Neutrophil (primary cell): ENCODE measurements around the gene ARGFX.

Source experiments
- H3K27ac ChIP-seq: fragments of 200-600 bp; sonication (generic); 2 replicates; pipeline ENCODE4 v1.5.1; 2016; ENCODE audit warnings: mild to moderate bottlenecking, moderate library complexity
- H3K27me3 ChIP-seq: fragments of 200-600 bp; sonication (generic); 2 replicates; pipeline ENCODE4 v1.6.0; 2016; ENCODE audit warnings: mild to moderate bottlenecking
- H3K36me3 ChIP-seq: fragments of 200-600 bp; sonication (generic); 2 replicates; pipeline ENCODE4 v1.5.1; 2017
- H3K4me1 ChIP-seq, 2 experiments: fragments of 200-600 bp in 1 of 2; sonication (generic) in 1 of 2; 1 replicate in 1 of 2; 2 replicates in 1 of 2; pipeline versions ENCODE4 v1.5.1 to v1.6.1; 2013 to 2016; ENCODE audit warnings: low read depth in 1 of 2, low read length in 1 of 2, mild to moderate bottlenecking in 1 of 2, moderate library complexity in 1 of 2; ENCODE audit not compliant: control insufficient read depth in 1 of 2, insufficient read depth in 1 of 2
- H3K4me3 ChIP-seq, 2 experiments: fragments of 200-600 bp in 1 of 2; sonication (generic) in 1 of 2; 1 replicate in 1 of 2; 2 replicates in 1 of 2; pipeline ENCODE4 v1.5.1; 2013 to 2016; ENCODE audit warnings: low read depth in 1 of 2, low read length in 1 of 2, mild to moderate bottlenecking in 1 of 2, moderate library complexity in 1 of 2
- H3K9me3 ChIP-seq: fragments of 200-600 bp; sonication (generic); 2 replicates; pipeline ENCODE4 v1.5.1; 2016
- TF ChIP-seq, protein P1 (sequence below): fragments of 200-600 bp; sonication (generic); IDR thresholded peaks from 2 replicates; pipeline ENCODE4 v1.5.1; 2016; ENCODE audit warnings: antibody characterized with exemption

ARGFX gene

DNA sequence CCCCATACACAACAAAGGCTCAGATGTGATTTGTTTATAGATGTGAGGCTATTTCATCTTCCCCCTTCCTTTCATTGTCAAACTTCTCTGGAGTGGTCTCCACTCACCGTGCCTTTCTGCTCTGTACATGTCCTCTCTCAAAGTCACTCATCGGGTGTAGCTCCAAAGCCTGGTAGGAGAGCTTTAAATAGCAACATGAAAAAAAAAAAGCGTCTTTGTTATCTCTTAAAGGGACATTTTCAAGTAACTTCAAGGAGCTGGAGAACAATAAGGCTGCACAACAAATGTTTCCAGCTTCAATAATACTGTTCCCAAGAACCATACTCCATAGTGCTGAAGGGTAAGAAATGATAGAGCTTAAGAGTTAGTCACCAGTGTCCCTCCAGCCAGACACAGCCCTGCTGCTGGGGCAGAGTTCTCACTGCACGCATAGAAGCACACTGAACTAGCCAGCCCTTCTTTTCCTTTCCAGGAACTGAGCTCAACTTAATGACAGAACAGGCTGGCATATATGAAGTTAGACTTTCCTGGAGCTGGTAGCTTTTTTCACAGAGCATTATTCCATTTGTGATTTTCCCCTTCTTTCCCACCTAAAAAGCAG is 33.6 kb downstream of the ARGFX start:
- TF ChIP-seq, protein P1, sequence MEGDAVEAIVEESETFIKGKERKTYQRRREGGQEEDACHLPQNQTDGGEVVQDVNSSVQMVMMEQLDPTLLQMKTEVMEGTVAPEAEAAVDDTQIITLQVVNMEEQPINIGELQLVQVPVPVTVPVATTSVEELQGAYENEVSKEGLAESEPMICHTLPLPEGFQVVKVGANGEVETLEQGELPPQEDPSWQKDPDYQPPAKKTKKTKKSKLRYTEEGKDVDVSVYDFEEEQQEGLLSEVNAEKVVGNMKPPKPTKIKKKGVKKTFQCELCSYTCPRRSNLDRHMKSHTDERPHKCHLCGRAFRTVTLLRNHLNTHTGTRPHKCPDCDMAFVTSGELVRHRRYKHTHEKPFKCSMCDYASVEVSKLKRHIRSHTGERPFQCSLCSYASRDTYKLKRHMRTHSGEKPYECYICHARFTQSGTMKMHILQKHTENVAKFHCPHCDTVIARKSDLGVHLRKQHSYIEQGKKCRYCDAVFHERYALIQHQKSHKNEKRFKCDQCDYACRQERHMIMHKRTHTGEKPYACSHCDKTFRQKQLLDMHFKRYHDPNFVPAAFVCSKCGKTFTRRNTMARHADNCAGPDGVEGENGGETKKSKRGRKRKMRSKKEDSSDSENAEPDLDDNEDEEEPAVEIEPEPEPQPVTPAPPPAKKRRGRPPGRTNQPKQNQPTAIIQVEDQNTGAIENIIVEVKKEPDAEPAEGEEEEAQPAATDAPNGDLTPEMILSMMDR = no peak
- no peak overlapping the region for H3K27ac ChIP-seq
- no peaks in the 10 kb centered on the region for H3K27me3 ChIP-seq
- H3K36me3 ChIP-seq = no peaks in the 10 kb centered on the region
- H3K4me3 ChIP-seq = no peak overlapping the region
- H3K9me3 ChIP-seq = no peaks in the 10 kb centered on the region
- H3K4me1 ChIP-seq = no peaks in the 10 kb centered on the region

DNA sequence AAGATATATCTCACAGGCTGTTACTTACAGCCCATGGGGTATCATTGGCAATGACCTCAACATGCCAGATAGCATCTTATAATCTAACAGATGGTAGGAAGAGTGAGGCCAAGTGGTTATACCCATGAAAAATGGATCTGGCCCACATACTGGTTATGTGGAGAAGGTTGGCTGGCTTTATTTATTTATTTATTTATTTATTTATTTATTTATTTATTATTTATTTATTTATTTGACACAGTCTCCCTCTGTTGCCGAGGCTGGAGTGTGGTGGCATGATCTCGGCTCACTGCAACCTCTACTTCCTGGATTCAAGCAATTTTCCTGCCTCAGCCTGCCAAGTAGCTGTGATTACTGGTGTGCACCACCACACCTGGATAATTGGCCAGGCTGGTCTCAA is 37.0 kb downstream of the ARGFX start:
- TF ChIP-seq, protein P1 = no peak
- Histone ChIP-seq H3K4me3 (no peak overlapping the region), H3K4me1 (no peaks in the 10 kb centered on the region), H3K27me3 (no peaks in the 10 kb centered on the region), H3K27ac (no peak overlapping the region), H3K36me3 (no peaks in the 10 kb centered on the region), H3K9me3 (no peaks in the 10 kb centered on the region)

DNA sequence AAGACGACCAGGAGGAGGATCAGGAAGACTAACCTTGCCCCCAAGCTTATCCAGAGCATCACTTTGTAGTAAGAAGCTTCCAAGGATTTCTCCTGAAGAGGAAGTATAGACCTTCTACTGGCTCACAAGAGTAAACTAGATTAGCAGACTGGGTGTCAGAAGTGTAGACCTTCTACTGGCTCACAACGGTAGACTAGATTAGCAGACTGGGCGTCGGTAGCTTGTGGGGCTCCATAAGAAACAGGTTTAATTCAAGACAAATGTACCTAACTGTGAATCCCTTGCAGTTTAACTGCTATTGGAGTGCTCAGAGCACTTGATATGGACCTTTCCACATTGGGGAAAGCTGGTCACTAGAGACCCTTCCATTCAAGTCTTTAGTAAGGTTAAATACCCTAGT is 38.4 kb downstream of the ARGFX start:
- no peaks in the 10 kb centered on the region for H3K36me3 ChIP-seq
- H3K27ac ChIP-seq = no peak overlapping the region
- TF ChIP-seq, protein P1 = no peak
- H3K4me3 ChIP-seq = no peak overlapping the region
- no peaks in the 10 kb centered on the region for H3K9me3 ChIP-seq
- H3K27me3 ChIP-seq = no peaks in the 10 kb centered on the region
- H3K4me1 ChIP-seq = no peaks in the 10 kb centered on the region
